Measurements from ENCODE around the gene FAM78B.

The FAM78B gene

DNA sequence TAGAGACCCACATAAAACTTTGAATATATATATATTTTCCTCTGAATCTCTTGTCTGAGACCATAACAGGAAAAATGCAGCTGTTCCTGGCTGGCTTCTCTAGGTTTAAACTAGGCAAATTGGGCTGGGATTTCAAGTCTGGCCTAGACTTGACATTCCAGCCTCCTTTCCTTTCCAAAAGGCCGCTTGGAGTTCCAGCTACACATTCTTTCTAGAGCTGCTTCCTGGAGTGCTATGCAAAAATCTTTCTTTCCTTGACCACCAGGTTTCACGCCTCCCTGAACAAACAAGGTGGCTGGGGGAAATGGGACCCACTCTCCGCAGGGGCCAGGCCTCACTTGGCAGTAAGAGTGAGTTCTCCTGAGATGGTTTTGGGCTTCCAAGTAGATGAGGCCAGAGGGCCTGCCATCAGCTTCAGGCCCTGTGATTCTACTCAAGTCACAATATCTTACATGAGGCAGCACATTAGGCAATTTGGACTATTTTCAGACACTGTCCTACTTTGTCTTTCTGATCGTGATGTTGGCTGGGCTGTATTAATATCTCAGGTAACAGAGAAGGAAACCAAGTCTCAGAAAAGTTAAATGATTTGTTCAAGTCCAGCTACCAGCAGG is 102.4 kb downstream of the FAM78B start:
- in situ Hi-C loops (cut with MboI; ENCODE audit: low sequenced_read_pairs, unreplicated experiment): no loop called here
- DNase-seq (ENCODE audit: low spot score): no peak

DNA sequence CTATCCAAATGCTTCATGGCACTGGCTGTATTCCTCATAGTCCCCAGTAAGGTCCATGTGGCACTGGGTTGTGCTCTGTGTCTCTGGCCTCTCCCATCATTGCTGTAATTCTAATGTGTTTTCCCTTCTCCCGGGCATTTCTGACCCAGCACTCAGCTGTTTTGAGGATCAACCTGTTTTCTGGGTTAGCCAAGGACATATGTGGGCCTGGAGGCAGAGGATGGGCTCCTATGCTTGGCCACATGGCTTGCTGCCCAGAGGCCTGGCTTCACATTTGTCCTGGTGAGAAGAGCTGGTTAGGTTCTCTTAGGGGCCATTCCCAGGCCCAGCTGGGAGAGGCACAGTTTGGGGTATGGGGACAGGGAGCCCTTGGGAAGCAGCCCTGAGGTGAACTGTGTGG is 103.1 kb downstream of the FAM78B start:
- DNase-seq (ENCODE audit: low spot score): no peak
- TF ChIP-seq, protein P1, sequence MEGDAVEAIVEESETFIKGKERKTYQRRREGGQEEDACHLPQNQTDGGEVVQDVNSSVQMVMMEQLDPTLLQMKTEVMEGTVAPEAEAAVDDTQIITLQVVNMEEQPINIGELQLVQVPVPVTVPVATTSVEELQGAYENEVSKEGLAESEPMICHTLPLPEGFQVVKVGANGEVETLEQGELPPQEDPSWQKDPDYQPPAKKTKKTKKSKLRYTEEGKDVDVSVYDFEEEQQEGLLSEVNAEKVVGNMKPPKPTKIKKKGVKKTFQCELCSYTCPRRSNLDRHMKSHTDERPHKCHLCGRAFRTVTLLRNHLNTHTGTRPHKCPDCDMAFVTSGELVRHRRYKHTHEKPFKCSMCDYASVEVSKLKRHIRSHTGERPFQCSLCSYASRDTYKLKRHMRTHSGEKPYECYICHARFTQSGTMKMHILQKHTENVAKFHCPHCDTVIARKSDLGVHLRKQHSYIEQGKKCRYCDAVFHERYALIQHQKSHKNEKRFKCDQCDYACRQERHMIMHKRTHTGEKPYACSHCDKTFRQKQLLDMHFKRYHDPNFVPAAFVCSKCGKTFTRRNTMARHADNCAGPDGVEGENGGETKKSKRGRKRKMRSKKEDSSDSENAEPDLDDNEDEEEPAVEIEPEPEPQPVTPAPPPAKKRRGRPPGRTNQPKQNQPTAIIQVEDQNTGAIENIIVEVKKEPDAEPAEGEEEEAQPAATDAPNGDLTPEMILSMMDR (IDR thresholded peaks at IDR 0.05; ENCODE audit: borderline replicate concordance, control extremely low read depth, extremely low read depth, insufficient read depth, missing control alignments): no peak
- in situ Hi-C loops (cut with MboI; ENCODE audit: low sequenced_read_pairs, unreplicated experiment): no loop called here

More for the DNA sequence above, 102.4 kb downstream of the FAM78B start:
- TF ChIP-seq, protein P1 (IDR thresholded peaks at IDR 0.05; ENCODE audit: borderline replicate concordance, control extremely low read depth, extremely low read depth, insufficient read depth, missing control alignments): no peak

DNA sequence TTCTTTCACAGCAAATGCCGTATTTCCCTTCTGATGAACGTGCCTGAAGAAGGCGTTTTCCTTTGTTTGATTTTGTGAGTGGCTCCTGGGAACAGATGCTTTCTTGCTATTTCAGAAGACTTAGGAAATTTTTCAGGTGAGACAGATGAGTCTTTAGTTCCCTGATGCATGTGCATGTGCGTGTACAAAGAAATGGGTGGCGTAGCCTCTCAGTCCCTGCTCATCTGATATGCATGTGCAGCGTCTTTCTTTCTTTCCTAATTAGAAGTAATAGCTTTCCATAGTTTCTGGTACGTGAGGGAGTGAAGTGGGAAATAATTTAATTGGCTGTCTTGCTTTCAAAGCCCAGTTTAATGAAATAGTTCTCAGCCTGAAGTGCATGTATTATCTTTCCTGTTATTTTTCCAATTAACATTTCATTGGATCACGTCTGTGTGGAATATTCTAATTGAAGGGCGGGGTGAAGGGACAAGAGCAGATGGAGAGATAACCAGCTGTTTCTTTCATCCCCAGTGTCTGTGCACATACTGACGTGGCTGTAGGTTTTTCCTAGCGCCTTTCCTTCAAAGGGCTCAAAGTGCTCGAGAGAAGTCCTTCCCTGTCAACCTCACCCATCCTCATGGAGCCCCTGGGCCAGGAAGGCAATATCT is 104.3 kb downstream of the FAM78B start:
- TF ChIP-seq, protein P1 (IDR thresholded peaks at IDR 0.05; ENCODE audit: borderline replicate concordance, control extremely low read depth, extremely low read depth, insufficient read depth, missing control alignments): no peak
- in situ Hi-C loops (cut with MboI; ENCODE audit: low sequenced_read_pairs, unreplicated experiment): no loop called here
- DNase-seq (ENCODE audit: low spot score): no peak

DNA sequence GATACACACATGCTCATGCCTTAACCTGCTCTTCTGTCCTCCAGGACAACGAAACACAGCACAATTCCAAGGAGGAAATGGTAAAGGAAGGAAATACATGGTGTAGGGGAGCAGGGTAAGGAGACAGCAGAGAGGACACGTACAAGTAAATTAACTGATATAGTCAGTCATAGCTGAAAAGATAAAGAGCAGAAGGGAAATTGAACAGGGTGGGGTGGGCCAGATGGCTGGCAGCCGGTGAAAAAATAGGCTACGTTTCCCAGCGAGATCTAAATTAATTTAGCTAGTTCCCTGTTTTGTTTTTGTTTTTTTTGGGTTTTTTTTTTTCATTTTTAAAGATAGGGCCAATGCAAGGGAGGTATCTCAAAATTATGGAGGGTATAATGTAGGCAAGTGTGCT is 109.2 kb downstream of the FAM78B start:
- TF ChIP-seq, protein P1 (IDR thresholded peaks at IDR 0.05; ENCODE audit: borderline replicate concordance, control extremely low read depth, extremely low read depth, insufficient read depth, missing control alignments): no peak
- in situ Hi-C loops (cut with MboI; ENCODE audit: low sequenced_read_pairs, unreplicated experiment): no loop called here
- DNase-seq (ENCODE audit: low spot score): no peak

DNA sequence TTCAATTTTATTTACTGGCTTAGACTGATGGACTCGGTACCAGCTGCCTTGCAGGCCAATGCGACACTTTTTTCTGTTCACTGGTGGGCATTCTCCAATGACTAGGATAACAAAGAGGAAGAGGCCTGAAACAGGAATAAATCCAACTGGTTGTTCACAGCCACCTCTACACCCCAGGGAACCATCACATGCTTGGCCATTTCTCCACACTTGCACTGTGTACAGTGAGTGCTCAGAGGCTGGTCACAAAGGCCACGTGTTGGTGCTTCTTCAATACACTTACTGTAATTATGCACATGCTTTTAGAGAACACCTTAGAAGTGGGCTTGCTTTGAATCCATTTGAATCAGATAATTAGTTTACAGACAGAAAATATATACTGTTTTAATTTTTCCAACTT is 113.4 kb downstream of the FAM78B start:
- TF ChIP-seq, protein P1 (IDR thresholded peaks at IDR 0.05; ENCODE audit: borderline replicate concordance, control extremely low read depth, extremely low read depth, insufficient read depth, missing control alignments): no peak
- no peak for DNase-seq (ENCODE audit: low spot score)
- in situ Hi-C loops (cut with MboI; ENCODE audit: low sequenced_read_pairs, unreplicated experiment): no loop called here

DNA sequence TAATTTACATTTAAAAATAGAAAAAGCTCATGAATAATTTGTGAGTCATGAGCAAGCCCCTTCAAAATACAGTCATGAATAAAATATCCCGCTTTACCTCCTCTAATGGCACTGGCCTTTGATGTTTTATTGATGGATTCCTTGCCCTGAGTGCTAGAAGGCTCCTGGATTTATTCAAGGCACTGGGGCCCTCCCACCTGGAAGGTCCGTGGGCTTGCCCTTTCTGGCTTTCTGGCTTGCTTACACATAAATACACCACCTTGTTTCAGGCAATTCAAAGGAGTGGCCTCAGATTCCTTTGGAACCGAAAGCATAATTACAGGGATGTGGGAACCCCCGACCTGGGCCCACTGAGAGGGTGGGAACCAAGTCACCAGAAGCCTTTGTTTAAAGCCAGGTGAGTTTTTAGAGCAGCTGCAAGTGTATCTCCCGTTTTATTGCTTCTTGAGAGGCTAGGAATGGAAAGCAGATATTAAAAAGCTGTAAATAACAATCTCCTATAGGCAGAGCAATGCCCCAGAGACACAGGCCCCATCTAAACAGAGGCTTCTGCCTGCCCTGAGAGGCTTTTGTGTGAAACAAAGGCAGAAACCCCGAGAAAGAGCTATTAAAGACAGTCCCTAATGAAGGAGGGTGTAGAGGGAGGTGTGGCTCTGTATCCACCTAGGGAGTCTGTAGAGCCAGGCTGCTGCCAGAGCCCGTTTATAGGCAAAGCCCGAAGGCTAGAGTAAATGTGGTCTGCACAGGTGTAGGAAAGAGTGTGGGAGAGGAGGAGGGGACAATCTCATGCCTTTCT is 126.4 kb downstream of the FAM78B start:
- in situ Hi-C loops (cut with MboI; ENCODE audit: low sequenced_read_pairs, unreplicated experiment): no loop called here
- TF ChIP-seq, protein P1 (IDR thresholded peaks at IDR 0.05; ENCODE audit: borderline replicate concordance, control extremely low read depth, extremely low read depth, insufficient read depth, missing control alignments): no peak
- DNase-seq (ENCODE audit: low spot score): no peak
